IPS DF 19.7 (cell line): Measurements from ENCODE around the gene DGKG.

Experiments
- DNase-seq: peaks from one replicate; pipeline ENCODE4 v3.0.0-alpha.2; 2013; ENCODE audit warnings: low read depth, low spot score

The DGKG gene

DNA sequence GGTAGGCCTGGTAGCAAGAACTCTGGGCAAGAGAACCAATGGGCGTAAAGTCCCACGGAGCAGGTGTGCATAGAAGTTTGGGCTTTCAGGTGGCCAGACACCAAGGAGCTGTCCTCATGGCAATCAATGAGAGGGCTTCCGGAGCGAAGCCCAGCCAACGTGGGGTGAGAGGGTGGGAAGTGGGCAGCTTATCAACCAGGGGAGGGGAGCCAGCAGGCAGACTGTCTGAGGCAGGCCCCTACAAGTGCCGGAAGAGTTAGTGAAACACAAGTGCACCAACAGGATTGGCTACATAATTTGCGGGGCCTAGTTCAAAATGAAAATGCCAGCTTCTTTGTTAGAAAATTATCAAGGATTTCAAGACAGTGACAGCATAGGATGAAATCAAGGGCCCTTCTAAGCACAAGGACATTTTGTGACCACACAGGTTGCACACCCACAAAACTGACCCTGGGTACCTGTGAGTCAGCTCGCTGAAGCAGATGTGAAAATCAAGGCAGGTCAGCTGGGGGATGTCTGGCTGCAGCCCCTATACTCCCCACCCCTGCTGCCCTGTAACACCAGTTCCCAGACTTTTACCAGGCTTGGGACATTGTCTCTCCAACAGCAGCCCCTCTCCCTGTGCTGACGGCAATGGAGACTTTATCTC, 151.1 kb downstream of the DGKG start:
- DNase-seq, result no peak

DNA sequence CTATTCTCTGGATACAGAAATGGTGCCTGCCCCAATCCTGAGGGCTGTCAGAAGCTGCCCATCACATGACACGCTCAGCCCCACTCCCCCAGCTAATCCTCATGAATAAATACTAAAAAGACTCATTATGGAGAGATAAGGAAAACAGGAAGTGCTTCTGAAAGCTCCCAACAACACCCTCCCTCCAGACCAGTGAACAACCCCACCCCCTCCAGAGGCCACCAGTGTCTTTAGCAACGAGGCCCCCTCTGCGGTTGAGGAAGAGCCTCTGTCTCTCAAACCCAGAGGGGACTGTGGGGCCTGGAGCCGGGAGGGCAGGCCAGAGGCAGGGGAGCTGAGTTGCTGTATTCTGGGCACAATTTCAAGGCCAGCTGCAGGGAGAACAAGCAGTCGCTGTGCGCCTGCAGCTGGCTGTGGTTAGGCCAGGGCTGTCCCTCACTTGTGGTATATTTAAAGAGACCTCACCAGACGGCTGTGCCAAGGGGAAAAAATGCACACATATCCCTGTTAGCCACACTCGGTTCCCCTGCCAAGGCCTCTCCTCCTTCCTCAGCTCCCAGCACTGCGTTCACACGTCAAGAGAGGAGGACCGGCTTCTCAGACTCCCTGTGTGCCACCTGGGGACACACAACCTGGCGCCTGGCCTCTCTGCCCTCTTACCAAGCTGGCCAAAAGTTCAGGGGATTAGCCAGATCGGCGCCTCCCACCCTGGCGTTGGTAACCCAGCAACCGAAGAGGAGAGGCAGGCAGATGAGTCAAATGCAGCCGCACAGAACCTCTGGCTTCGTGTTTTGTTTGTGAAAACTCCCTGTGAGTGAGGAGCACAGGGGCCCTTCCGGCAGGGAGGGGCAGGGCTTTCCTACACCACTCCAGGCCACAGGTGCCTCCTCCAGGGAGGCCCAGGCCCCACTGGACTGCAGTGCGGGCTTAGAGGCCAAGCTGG, 152.0 kb downstream of the DGKG start:
- DNase-seq, result no peak

DNA sequence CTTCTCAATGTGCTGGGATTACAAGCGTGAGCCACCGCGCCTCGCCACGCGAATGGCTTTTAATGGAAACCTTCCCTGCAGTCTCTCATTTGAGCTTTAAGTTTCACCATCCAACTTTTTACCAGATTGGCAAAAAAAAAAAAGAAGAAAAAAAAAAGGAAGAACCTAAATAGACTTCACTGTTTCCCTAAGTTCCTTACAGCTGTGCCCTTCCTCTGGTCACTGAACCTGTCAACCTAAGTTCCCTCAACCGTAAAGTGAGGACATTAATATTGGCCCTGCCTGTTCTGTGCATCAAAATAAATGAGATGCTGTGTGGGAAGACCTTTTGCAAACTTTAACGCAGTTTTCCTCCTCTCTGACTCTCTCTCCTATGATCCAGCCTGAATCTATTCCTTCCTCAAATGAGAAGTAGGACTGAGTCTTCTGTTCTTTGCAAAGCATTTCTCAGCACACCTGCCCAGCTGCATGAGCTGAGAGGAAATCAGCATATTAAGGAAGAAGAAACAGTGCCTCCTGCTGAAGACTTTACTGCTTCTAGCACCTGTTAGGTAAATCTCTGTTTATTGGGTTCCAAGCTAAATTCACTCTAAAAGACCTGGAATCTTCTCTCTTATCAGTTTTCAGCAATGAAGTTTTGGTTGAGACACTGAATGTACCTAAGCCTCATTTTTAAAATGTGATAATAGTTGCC, 153.6 kb downstream of the DGKG start:
- no peak for DNase-seq

DNA sequence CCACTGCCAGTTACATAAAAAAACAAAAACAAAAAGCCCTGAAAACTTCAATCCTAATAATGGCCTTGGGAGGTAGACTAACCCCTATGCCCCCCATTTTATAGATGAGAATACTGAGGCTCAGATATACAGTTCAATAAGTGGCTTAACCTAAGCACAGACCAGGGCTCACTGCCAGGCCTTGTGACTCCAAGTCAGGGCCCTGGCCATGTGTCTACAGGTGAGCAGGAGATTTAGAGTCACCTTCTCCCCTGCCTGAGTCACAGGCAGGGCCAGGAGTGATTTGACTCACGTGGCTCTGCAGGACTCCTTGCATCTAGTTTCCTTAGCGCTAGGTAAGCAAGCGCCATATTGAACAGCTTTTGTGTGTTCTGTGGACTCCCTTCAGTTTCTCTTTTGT, 154.5 kb downstream of the DGKG start:
- no peak for DNase-seq

DNA sequence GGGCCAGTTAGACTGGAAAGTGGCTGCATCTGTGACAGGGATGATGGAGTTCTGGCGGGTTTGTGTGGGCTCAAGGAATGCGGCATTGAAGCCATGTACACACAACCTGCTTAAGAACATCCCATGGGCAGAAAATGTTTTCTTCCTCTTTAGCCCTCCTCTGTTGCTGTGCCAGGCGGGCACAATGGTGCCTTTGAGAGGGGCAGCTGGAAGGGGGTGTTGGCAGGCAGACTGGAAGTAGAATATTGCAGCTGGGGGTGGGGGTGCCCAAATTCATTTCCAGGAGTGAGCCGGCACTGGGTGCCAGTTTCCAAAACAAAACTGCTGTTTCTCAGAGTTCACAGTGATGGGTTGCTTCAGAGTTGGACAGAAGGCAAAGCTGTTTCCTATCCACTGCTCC, 161.3 kb downstream of the DGKG start:
- no peak for DNase-seq

DNA sequence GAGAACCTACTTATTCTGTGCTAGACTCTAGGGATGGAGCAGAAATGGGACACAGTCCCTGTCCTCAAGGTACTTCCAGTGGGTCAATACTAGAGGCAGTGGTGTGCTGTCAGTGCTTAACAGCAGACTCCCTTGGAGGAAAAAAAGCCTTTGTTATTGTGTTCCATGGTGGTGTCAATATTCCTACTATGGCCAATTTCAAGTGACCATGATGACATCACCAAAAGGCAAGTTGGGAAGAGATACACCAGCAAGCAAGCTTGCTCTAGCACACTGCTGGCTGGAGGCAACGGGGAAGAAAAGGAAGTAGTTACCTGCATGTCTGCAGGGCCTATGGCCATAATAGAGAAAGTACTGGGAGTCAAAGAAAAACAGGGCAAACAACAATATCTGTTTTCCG, 163.6 kb downstream of the DGKG start:
- no peak for DNase-seq

DNA sequence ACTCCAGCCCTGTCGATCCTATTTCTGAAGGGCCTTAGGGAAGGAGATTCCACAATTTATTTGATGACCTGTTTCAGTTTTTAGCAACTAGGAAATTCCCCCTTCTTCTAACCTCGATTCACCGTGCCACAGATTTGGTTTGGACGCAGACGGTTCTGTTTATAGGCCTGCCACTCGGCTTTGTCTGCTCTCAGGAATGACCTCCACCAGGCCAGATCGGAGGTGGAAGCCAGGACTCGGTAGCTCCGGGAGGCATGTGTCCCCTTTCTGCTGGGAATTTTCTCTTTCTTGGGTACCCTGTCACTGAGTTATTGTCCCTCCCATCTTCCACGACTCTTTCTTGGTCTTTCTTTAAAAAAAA, 167.6 kb downstream of the DGKG start:
- DNase-seq, result no peak

DNA sequence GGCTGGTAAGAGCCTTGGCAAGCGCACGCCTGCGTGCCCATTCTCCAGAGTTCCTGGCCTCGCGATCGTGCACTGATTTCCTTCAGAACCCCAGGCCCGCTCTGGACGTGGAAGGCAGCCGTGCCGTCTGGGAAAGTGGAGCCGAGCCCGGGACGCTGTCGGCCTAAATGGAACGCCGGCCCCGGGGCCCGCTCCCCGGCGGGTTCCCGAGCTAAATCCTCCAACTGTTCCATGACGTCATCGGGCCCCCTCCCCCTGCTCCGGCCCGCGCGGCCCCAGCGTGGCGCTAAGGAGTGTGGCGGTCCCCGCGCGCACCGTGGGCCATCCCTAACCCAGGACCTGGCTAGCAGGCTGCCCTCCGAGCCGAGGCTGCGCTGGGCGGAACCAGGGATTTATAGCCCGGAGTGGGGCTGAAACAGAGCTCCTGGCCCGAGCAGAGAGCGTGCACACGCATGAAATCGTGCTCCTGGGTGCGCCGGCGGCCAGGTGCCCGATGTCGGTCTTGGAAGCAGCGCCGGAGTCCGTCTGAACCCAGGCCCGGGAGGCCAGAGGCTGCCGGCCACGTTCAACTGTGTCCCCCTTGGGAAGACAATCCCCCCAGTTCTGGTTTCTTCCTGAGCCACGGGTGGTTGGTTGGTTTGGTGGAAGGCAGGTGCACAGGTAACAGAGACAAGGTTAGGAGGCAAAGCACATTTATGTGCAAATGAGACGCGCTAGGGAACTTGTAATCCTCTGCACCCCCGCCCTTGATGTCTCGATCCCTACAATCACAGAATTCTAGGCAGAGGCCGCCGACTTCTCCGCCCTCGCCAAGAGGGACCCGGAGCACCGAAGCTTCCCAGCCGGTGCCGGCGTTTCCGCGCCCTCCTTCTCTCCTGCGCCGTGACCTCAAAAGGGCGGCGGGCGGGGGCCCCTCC, 168.2 kb downstream of the DGKG start:
- peak; percentile 45 for DNase-seq

DNA sequence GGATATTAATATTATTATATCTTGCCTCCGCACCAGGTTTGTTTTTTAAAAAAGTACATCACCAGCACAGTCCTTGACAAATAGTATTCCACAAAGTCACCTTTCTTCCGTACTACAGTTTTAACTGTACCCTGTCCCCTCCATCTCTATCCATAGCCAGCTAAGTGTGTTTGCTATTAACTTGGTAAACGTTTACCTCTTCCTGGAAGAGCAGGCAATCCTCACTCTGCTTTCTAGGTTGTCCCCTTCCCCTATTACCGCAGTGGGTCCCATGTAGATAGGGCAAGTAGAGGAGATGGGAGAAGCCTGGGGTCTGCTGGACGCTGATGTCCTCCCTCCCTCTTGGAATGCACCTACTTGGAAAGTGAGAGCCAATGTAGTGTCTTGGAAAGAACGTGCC, 169.2 kb downstream of the DGKG start:
- DNase-seq, result no peak

DNA sequence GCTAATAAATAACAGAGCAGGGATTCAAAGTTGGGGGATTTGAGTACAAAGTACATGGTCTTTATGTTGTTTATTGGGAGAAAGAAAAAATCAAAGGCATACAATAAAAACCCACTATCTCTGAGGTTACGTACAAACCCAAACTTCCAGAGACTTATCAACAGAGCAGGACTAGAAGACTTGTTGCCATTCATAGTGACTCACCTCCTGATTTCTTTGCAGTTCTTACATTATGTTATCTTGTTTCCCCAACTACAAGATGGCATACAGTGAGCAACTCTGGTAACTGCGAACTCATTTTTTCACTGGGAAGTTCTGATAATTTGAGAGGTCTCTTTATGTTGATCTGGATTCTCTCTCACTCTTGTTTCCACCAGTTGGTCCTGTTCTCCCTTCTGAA, 172.5 kb downstream of the DGKG start:
- DNase-seq, result no peak

DNA sequence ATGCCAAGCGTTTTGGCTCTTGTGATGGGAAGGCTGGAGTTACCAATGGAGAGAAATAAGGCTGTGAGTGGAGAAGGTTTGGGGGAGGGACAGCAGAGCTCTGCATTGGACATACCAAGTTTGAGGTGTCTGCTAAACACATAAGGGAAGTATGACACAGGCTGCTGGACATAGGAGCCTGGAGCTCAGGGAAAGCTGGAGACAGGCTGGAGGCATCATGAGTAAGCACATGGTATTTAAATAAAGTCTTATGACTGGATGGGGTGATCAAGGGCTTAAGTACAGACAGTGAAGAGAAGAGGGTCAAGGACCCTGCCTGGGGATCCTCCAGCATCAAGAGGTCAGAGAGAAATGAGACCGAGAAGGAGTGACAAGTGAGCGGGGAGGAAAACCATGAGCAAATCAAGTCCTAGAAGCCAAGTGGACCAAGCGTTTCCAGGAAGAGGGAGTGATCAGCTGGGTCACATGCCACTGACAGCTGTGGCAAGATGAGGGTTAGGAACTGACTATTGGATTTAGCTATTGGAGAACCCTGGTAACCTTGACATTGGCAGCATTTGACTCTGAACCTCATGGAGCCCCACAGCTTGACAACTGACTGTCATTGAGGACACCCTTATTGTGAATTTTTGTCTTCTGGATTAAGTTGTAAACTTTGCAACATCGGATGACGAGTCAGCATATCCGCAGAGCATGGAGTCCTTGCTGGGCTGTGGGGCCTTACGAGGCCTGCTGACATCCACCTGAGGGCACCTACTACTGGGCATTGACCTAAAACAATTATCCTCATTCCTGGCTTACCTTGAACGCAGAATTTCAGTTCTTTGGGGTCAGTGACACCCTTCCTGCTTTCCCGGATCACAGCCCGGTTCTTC, 174.4 kb downstream of the DGKG start:
- DNase-seq, result no peak

DNA sequence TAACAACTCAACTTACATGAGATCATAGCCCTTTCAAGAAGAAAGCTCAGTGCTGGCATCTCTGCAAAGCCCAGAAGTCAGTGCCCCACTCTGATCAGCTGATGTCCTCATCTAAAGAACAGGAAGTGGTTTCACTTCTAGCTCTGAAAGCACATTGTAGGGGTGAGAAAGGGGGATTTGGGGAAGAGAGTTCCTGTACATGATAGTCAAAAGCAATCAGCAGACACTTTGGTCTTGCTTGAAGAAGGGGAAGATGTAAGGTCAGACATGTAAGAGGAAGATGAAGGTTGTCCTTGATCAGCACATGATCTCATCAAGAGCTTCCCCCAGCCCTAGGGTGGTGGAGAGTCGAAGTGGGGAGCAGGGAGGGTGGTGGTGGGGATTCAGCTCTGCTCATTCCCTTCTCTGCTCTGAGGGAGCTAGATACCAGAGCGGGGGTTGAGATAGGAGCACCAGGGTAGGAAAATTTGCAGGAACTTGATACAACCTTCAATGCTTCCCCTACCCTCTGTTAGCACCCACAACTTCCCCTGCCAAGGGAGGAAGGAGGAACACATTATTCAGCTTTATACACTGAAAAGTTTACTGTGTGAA, 176.7 kb downstream of the DGKG start:
- no peak for DNase-seq

DNA sequence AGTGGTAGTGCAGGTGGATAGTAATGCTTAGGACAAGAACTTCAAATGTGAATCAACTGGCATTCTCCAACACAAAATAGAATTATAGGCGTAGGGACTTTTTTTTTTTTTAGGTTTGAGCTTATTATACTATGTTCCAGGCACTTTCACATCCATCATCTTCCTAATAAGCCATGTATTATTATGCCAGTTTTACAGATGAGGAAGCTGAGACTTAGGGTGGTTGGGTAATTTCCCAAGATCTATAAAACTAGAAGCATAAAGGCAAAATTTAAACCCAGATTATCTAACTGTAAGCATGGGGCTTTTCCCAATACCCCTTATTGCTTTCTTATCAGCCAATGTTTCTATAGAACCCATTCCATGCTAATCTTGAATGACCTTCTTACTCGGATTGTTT, 178.0 kb downstream of the DGKG start:
- no peak for DNase-seq

DNA sequence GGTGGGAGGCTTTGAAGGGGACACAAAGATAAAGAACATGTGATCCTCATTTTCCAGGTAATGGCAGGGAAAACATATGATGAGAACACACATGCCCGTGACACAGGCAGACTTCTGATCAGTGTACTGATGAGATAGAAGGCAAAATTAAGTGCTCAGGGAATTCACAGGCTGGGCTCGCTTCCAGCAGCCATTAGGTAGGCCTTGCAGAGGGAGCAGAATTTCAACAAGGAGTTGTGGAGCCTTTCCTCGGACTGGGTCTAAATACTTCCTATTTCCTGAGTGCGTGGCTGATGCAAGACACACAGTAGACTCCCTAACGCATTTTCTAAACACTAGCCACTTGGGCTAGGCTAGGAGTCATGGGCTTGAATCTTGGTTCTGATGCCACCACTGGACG, 179.2 kb downstream of the DGKG start:
- no peak for DNase-seq

DNA sequence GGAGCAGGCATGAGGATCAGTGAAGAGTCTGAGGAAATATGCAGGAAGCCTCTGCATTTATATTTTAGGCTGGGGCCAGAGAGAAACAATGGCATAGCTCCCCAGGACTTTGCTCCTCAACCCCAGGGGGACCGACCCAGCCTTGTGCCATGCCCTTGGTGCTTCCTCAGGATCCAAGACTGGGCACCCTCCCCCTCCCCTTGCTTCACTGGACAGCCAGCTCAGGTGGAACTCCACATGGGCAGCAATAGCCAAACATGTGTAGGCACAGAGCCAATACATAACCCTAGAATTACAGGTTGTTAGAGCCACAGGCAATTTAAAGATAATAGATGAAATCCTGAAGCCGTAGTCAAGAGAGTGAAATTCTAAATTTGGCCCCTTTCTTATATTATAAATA, 180.1 kb downstream of the DGKG start:
- DNase-seq, result no peak

DNA sequence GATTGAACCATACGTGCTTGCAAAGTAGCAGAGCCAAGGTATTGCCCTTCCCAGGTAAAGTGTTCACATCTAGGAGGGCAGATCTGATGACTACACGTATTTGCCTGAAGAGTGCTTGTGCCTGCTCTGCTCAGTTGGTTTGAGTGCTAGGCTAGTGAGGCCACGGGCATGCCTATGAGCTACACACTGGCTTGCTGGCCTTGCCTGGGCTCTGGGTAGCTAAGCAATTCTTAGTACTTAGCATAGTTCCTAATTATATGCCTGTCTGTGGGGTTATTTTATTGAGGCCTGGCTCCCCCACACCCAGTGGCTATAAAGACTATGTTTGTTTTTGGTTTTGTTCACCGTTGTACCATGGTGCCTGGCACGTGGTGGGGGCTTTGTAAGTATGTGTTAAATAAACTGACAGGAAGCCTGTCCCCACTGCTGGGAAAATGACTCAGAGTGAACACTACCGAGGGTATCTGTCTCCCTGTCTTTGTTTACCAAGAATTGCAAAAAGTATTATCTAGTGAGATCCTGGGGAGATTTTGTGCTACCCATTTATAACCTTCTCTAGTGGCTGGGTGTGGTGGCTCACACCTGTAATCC, 181.0 kb downstream of the DGKG start:
- no peak for DNase-seq

DNA sequence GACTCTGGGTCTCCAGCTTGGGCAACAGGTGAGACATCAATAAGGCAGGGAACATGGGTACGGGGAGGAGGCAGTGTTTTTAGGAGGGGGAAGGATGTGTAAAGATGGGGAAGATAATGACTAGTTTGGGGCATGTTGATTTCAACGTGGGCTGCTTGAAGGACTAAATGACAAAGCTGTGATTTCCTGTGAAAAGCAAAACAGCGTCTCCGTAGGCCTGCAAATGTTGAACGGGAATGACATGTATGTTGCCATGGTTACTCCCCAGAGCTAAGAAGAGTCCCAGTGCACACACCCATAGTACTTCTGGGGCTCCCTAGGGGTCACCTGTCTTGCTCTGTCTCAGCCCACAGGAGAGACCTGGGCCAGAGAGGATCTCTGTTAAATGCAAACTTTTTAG, 181.9 kb downstream of the DGKG start:
- no peak for DNase-seq

DNA sequence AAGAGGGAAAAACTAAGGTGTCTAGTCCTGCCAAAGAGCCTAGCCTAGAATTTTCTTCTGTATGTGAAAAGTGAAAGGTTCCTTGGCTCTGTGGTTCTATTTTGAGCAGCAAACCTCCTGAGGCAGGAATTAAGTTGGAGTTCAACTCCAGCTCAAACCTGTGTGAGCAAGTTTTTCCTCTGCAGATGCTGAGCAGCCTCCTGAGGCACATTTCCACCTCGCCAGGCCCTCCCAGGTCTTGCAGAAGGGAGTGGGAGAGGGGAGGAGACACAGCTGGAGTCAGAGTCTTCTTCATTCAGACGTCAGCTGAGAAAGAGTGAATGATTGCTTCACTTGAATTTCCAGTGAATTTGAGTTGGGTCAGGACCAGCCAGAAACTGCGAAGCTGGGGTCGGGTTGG, 183.6 kb downstream of the DGKG start:
- DNase-seq, result no peak

DNA sequence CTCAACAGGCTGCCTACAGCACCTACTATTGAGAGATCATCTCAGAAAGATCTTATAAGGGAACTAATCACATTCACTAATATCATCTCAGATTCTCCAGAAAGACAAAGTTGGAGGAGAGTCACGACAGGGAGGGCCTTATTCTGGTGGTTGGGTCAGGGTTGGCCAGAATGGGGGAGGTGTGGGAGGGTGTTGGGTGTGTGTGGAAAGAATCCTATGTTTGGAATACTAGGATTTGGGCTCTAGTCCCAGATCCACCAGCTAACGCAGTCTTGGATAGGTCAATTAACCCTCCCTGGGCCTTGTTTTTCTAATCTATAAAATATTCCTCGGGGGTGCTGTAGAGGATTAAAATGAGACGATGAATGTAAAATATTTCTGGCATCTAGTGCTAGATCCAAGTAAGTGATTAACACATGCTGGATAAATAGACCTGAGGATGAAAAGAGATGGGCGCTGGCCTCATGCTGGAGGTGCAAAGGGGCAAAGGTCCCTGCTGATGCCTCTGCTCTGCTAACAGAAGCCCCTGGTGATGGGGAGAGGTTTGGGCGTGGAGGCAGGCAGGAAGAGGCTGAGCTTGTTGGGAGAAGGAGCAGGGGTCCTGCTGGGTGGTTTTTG, 185.6 kb downstream of the DGKG start:
- DNase-seq, result no peak
